ENCODE measurements around the gene ITIH2.

DNA sequence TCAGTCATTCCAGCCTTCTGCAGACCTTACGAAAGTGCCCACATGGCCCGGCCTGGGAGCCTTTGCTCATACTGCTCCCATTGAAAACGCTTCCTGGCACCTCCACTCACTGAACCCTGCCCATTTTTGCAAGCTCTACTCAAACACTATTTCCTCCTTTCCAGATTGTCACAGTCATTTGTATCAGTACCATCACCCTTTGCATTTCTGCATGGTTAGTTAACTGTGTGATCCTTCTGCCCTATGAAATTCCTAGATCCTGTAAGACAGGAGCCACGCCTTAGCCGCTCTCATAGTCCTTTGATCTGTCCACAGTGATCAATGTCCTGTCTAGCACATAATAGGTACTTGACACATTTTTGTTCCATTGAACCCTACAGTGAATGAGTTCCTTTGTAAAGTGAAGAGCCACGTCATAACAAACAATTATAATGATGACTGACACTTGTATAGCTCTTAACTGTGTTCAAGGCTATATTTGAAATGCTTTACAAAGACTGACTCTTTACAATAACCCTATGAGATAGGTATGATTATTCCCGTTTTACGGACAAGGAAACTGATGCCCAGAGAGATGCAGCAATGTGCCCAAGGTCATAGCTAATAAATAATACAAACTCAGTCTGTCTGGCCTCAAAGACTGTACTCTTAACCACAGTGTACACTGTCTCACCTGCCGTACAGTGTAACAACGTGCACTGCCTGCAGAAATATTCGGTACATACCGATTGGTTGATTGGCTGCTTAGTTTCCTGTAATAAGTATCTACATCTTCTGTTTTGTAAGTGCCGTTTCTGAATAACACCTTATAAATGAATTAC lies 16.6 kb upstream of the ITIH2 start:
- TF ChIP-seq EZH2 (optimal IDR thresholded peaks at IDR 0.05; ENCODE audit: low read depth, low read length) (no peak), EZH2phosphoT487 (IDR thresholded peaks at IDR 0.05; ENCODE audit: low read length) (no peak), CTCF (IDR thresholded peaks at IDR 0.05; ENCODE audit: low read length) (no peak)
